HCT116 (cell line): ENCODE data around the gene FAM181A. TPM values are rescaled to one million over a fixed set of nuclear protein-coding genes. Genes with fewer than 3 reads are reported as not detected.

Experiments
- ATAC-seq: fragments of 200-7000 bp; cut with Tn5 transposase; 2 replicates; pipeline ENCODE4 v1.9.1; 2020; ENCODE audit warnings: mild to moderate bottlenecking, moderate library complexity
- BruUV-seq: library from RNA; stranded (reverse); fragments of 400-500 nt; replicated peaks from 2 replicates; lab custom pipeline; 2021; lab: Mats Ljungman, UMichigan
- CTCF ChIA-PET: fragments of 300-600 bp; sonication (Branson Sonifier 250); formaldehyde crosslinking; loops from one replicate; lab custom pipeline; 2021; ENCODE audit warnings: antibody characterized with exemption; lab: Charles Lee
- POLR2A ChIA-PET: fragments of 300-600, 350-600 bp; sonication (Branson Sonifier 250); formaldehyde crosslinking; loops from one replicate; lab custom pipeline; 2021; ENCODE audit warnings: antibody characterized with exemption; lab: Charles Lee
- RAD21 ChIA-PET, 2 experiments: fragments of 300-600 bp; sonication (Branson Sonifier 250); formaldehyde crosslinking; loops; one replicate each; lab custom pipeline; 2023; ENCODE audit warnings: low total read pairs in 2 of 2; ENCODE audit not compliant: uncharacterized antibody in 2 of 2, unreplicated experiment in 2 of 2, low non-redundant PET in 1 of 2; lab: Charles Lee
- DNase-seq: peaks from one replicate; pipeline ENCODE4 v3.0.0-alpha.2; 2010; ENCODE audit warnings: low read depth, low spot score
- H2AFZ ChIP-seq: fragments of 200-600 bp; shearing (Covaris generic), sonication (generic); 2 replicates; pipeline ENCODE4 v1.6.1; 2017; ENCODE audit warnings: low read depth, mixed run types, mixed read lengths, antibody characterized with exemption, low read length; ENCODE audit not compliant: poor library complexity, severe bottlenecking
- H3K27ac ChIP-seq: 2 replicates; pipeline ENCODE4 v1.5.1; 2012; ENCODE audit warnings: low read depth, low read length
- H3K27me3 ChIP-seq: fragments of 200-600 bp; sonication (generic); 2 replicates; pipeline ENCODE4 v1.6.1; 2016; ENCODE audit warnings: mixed run types, low read length, mixed read lengths; ENCODE audit not compliant: insufficient read depth
- H3K36me3 ChIP-seq, 2 experiments: fragments of 200-500 bp in 1 of 2; fragments of 200-600 bp in 1 of 2; sonication (Bioruptor generic) in 1 of 2; sonication (generic) in 1 of 2; 2 replicates each; pipeline versions ENCODE4 v1.5.1 to v1.6.1; 2014 to 2016; ENCODE audit warnings: low read length in 2 of 2, inconsistent platforms in 1 of 2, mixed read lengths in 1 of 2, mixed run types in 1 of 2; ENCODE audit not compliant: insufficient read depth in 2 of 2, control insufficient read depth in 1 of 2
- H3K4me1 ChIP-seq, 2 experiments: fragments of 200-600 bp in 1 of 2; sonication (generic) in 1 of 2; 2 replicates each; pipeline versions ENCODE4 v1.5.1 to v1.6.1; 2012 to 2017; ENCODE audit warnings: low read length in 2 of 2, inconsistent platforms in 1 of 2, mild to moderate bottlenecking in 1 of 2, mixed read lengths in 1 of 2, mixed run types in 1 of 2, moderate library complexity in 1 of 2; ENCODE audit not compliant: insufficient read depth in 2 of 2, control insufficient read depth in 1 of 2
- H3K4me2 ChIP-seq: fragments of 200-600 bp; sonication (generic); 2 replicates; pipeline ENCODE4 v1.6.1; 2017; ENCODE audit warnings: mixed run types, low read length, mixed read lengths
- H3K4me3 ChIP-seq, 2 experiments: fragments of 200-600 bp in 1 of 2; sonication (generic) in 1 of 2; replicated peaks in 1 of 2; 2 replicates each; pipeline ENCODE4 v1.5.1; 2011 to 2016; ENCODE audit warnings: low read length in 2 of 2, control low read depth in 1 of 2, low read depth in 1 of 2, mild to moderate bottlenecking in 1 of 2, mixed read lengths in 1 of 2, mixed run types in 1 of 2
- H3K79me2 ChIP-seq: fragments of 200-600 bp; sonication (generic); 2 replicates; pipeline ENCODE4 v1.6.1; 2017; ENCODE audit warnings: mild to moderate bottlenecking, mixed run types, low read length, moderate library complexity, mixed read lengths; ENCODE audit not compliant: insufficient read depth
- H3K9ac ChIP-seq: fragments of 200-600 bp; sonication (generic); 2 replicates; pipeline ENCODE4 v1.6.1; 2016; ENCODE audit warnings: low read length, mixed read lengths
- H3K9me2 ChIP-seq: fragments of 200-600 bp; sonication (generic), shearing (Covaris generic); 2 replicates; pipeline ENCODE4 v1.6.1; 2017; ENCODE audit warnings: mixed run types, mild to moderate bottlenecking, moderate library complexity; ENCODE audit not compliant: insufficient read depth
- H3K9me3 ChIP-seq, 2 experiments: fragments of 200-500 bp in 1 of 2; fragments of 200-600 bp in 1 of 2; sonication (Bioruptor generic) in 1 of 2; sonication (generic) in 1 of 2; 2 replicates each; pipeline ENCODE4 v1.6.1; 2014 to 2017; ENCODE audit warnings: low read length in 2 of 2, mixed read lengths in 2 of 2, inconsistent platforms in 1 of 2, low read depth in 1 of 2, mild to moderate bottlenecking in 1 of 2, mixed run types in 1 of 2, moderate library complexity in 1 of 2; ENCODE audit not compliant: control insufficient read depth in 1 of 2, insufficient read depth in 1 of 2
- H4K20me1 ChIP-seq: fragments of 200-600 bp; sonication (generic), shearing (Covaris generic); 2 replicates; pipeline ENCODE4 v1.6.1; 2017; ENCODE audit warnings: mixed run types, mild to moderate bottlenecking, moderate library complexity; ENCODE audit not compliant: insufficient read depth
- CBX3 ChIP-seq: IDR thresholded peaks from 2 replicates; pipeline ENCODE4 v1.6.1; 2012; ENCODE audit warnings: low read depth
- ELF1 ChIP-seq: IDR thresholded peaks from 2 replicates; pipeline ENCODE4 v1.6.1; 2012; ENCODE audit warnings: low read depth, borderline replicate concordance
- EZH2phosphoT487 ChIP-seq: fragments of 200-600 bp; IDR thresholded peaks from 2 replicates; pipeline ENCODE4 v1.6.1; 2018; ENCODE audit warnings: antibody characterized with exemption, borderline replicate concordance
- JUND ChIP-seq: IDR thresholded peaks from 2 replicates; pipeline ENCODE4 v1.6.1; 2012
- POLR2A ChIP-seq: IDR thresholded peaks from 2 replicates; pipeline ENCODE4 v1.7.0; 2011; ENCODE audit warnings: borderline replicate concordance; ENCODE audit not compliant: insufficient read depth, insufficient read length; ENCODE audit errors: extremely low read depth
- SP1 ChIP-seq: IDR thresholded peaks from 2 replicates; pipeline ENCODE4 v1.6.1; 2012; ENCODE audit warnings: low read depth
- SRF ChIP-seq: IDR thresholded peaks from 2 replicates; pipeline ENCODE4 v1.6.1; 2012; ENCODE audit warnings: low read depth
- ZNF274 ChIP-seq: fragments of 200-500 bp; sonication (Bioruptor generic); IDR thresholded peaks from 2 replicates; pipeline ENCODE4 v1.6.1; 2014; ENCODE audit warnings: mild to moderate bottlenecking, low read depth, low read length, inconsistent platforms
- intact Hi-C: fragments of 100-400 bp; cut with micrococcal nuclease; formaldehyde crosslinking; loops from 2 replicates; pipeline ENCODE4 v1.10.0; 2022
- total RNA-seq: library from RNA; stranded (reverse); gene quantifications from one replicate; pipeline ENCODE4 v1.2.1, GENCODE V29; 2021; ENCODE audit not compliant: unreplicated experiment
- TF ChIP-seq, protein P1 (sequence below): IDR thresholded peaks from 2 replicates; pipeline ENCODE4 v1.6.1; 2012
- TF ChIP-seq, protein P2 (sequence below): IDR thresholded peaks from 2 replicates; pipeline ENCODE4 v1.6.1; 2012; ENCODE audit warnings: low read depth

Gene FAM181A
- total RNA-seq, 1 experiment from 2014 or later: not detected

DNA sequence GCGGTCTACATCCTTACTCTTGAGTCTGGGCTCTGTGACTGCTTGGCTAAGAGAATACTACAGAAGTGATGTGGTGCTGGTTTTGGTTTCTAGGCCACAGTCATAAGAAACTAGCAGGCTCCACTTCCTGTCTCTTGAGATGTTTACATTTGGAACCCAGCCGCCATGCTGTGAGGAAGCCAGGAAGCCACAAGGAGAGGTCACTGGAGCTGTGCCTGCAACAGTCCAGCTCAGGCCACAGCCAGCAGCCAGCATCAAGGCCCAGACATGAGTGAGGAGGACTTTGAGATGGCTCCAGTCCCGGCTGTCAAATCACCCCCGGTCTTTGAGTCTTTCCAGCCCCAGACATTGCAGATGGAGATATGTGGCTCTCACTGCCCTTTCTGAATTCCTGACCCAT lies 12.9 kb upstream of the FAM181A start:
- H3K4me2 ChIP-seq: no peak overlapping the region
- no peak overlapping the region for H3K4me3 ChIP-seq
- H3K4me1 ChIP-seq: no peaks in the 10 kb centered on the region
- no peaks in the 10 kb centered on the region for H3K27me3 ChIP-seq
- no peak overlapping the region for H3K9ac ChIP-seq
- intact Hi-C loops: no loop called here
- H4K20me1 ChIP-seq: no peaks in the 10 kb centered on the region
- H3K9me2 ChIP-seq: no peaks in the 10 kb centered on the region
- TF ChIP-seq POLR2A (no peak), ZNF274 (no peak), SP1 (no peak), ELF1 (no peak), EZH2phosphoT487 (no peak), JUND (no peak), SRF (no peak), CBX3 (no peak)
- TF ChIP-seq, protein P1, sequence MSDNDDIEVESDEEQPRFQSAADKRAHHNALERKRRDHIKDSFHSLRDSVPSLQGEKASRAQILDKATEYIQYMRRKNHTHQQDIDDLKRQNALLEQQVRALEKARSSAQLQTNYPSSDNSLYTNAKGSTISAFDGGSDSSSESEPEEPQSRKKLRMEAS: no peak
- TF ChIP-seq, protein P2, sequence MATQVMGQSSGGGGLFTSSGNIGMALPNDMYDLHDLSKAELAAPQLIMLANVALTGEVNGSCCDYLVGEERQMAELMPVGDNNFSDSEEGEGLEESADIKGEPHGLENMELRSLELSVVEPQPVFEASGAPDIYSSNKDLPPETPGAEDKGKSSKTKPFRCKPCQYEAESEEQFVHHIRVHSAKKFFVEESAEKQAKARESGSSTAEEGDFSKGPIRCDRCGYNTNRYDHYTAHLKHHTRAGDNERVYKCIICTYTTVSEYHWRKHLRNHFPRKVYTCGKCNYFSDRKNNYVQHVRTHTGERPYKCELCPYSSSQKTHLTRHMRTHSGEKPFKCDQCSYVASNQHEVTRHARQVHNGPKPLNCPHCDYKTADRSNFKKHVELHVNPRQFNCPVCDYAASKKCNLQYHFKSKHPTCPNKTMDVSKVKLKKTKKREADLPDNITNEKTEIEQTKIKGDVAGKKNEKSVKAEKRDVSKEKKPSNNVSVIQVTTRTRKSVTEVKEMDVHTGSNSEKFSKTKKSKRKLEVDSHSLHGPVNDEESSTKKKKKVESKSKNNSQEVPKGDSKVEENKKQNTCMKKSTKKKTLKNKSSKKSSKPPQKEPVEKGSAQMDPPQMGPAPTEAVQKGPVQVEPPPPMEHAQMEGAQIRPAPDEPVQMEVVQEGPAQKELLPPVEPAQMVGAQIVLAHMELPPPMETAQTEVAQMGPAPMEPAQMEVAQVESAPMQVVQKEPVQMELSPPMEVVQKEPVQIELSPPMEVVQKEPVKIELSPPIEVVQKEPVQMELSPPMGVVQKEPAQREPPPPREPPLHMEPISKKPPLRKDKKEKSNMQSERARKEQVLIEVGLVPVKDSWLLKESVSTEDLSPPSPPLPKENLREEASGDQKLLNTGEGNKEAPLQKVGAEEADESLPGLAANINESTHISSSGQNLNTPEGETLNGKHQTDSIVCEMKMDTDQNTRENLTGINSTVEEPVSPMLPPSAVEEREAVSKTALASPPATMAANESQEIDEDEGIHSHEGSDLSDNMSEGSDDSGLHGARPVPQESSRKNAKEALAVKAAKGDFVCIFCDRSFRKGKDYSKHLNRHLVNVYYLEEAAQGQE: no peak
- BruUV-seq: no TSS peak
- no peaks in the 10 kb centered on the region for H3K36me3 ChIP-seq
- no peak overlapping the region for H2AFZ ChIP-seq
- no peak for ATAC-seq
- POLR2A ChIA-PET: no interaction called here
- no peaks in the 10 kb centered on the region for H3K79me2 ChIP-seq
- H3K27ac ChIP-seq: no peak overlapping the region
- H3K9me3 ChIP-seq: no peaks in the 10 kb centered on the region; a peak in 1 of 4 replicates
- CTCF ChIA-PET: no interaction called here
- RAD21 ChIA-PET: no interaction called here
- DNase-seq: no peak
